HG02642 (cell line): Measurements from ENCODE around the gene GABPB1.

Experiments
- ATAC-seq: cut with Tn5 transposase; IDR thresholded peaks from one replicate; pipeline ENCODE4 v1.9.1; 2021; ENCODE audit warnings: mild to moderate bottlenecking; ENCODE audit not compliant: unreplicated experiment, poor library complexity

GABPB1 gene

DNA sequence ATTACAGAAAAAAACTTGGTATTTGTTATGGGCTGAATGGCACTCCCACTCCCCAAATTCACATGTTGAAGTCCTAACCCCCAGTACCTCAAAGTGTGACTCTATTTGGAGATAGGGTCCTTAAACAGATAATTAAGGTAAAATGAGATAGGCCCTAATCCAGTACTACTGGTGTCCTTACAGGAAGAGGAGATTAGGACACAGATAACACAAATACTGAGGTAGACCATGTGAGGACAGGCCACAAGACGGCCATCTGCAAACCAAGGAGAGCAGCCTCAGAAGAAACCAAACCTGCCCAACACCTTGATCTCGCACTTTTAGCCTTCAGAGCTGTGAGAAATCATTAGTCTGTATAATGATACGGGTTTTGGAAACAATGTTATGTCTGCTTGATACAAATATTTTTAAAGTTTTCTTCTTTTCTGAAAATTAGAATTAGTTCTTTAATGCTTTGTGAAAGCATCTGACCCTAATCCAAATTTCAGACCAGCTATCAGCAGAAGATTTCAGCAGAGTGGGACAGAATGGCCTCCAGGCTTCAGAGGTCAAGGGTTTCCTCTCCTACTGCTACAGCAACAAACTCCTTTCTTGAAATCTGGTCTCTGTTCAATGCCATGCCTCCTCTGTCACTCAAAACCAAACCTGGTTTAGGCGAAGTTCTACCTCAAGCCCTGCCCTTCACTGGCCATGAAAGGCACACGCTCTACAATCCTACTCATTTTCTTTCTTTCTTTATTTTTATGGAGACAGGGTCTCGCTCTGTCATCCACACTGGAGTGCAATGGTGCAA, 67.5 kb downstream of the GABPB1 start:
- ATAC-seq = no peak

DNA sequence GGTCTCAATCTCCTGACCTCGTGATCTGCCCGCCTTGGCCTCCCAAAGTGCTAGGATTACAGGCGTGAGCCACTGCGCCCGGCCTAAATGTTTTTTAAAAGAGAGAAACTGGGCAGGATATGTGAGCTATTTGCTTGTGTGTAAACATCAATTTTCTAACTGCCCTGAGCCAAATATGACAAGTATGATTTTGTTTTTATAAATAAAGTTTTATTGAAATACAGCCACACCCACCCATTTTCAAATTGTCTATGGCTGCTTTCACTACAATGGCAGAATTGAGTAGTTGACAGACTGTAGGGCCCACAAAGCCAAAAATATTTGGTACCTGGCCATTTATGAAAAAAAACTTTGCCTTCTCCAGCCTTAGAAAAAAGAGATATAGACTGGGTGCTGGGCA, 73.6 kb downstream of the GABPB1 start:
- ATAC-seq = no peak

DNA sequence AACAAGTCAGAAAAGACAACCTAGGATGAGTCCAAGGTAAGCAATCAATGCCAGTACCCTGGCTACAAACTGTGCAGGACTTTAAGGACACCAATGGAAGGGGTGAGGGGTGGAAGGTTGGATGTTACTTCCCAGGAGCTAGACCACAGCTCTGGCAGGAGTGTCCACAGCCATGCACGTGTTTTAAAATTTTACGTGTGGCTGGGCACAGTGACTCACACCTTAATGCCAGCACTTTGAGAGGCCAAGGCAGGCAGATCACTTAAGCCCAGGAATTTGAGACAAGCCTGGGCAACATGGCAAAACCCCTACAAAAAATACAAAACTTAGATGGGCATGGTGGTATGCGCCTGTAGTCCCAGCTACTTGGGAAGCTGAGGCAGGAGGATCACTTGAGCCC, 74.7 kb downstream of the GABPB1 start:
- ATAC-seq = no peak

DNA sequence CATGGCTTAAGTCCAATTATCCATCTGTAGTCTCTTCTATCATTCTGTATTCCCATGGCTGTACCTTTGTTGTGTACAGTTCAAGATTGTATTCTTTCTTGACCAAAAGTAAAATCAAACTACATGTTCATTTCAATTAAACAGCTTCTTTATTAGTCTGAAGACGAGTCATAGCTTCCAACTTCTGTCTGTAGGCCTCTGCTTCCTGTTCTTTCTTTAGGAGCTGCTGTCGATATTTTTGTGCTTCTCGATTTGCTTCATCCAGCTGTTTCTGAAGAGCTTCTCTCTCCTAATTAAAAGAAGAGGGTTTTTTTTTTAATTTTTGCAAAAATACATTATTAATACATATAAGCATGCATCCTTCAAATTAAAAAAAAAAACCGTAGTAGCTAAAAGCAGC, 76.5 kb downstream of the GABPB1 start:
- no peak for ATAC-seq

DNA sequence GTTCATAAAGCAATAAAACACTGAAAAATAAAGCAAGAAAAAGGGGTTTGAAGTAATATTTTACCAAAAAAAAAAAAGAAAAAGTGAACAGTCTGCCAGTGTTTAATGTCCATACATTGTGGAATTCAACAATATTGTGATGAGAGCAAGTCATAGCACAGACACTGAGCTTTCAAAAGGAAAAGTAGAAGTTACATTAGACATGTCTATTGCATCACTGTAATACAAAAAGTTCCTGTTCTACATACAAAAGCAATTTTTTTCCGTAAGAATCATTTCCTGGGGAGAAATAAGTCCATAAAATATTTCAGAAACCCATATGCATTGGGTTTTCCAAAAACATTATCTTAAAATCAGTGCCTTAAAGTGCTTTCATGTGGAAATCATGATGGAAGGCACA, 77.6 kb downstream of the GABPB1 start:
- no peak for ATAC-seq

DNA sequence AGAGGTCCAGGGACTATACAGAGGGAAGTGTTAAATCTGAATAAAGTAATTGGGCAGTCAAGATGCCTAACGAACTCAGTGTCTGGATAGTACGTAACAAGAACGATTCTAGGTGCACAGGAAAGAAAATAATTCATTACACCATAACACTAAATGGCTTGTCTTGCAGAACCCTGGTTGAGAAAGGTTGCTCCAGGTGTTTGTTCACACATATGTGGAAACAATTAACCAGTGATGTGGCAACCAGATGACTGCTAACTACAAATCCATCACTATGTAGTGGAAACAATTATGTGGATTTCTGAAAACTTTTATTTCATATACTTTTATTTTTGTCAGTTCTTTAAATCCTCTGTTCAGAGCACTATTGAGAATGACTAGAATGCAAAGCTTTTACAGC, 79.1 kb downstream of the GABPB1 start:
- ATAC-seq = no peak

DNA sequence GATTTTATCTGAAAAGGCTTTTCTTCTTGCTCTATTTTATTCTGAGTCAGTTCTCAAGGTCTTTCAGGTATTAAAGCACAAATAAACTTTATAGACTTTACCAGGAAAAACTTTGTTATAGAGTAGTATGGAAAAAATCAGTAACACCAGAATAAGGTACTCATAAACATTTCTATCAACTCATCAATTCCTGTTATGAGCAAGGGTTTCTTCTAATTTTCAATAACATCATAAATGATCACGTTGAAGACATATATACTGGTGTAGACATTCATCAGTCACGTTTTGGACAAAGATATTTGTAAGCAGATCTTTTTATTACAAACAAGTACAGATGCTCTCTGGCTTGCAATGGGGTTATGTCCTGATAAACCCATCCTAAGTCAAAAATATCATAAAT, 79.9 kb downstream of the GABPB1 start:
- no peak for ATAC-seq

DNA sequence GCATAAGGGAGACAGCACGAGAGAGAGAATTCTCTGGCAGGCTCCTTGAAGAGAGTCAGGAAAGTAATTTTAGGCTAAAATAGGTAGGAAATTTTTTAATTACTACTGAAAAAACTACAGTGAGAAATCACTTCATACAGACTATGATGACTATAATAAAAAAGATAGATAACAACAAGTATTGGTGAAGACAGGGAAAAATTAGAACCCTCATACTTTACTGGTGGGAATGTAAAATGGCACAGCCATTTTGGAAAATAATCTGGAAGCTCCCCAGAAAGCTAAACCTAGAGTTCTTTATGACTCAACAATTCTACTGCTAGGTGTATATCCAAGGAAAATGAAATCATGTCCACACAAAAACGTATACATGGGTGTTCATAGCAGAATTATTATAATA, 87.4 kb downstream of the GABPB1 start:
- ATAC-seq = no peak

DNA sequence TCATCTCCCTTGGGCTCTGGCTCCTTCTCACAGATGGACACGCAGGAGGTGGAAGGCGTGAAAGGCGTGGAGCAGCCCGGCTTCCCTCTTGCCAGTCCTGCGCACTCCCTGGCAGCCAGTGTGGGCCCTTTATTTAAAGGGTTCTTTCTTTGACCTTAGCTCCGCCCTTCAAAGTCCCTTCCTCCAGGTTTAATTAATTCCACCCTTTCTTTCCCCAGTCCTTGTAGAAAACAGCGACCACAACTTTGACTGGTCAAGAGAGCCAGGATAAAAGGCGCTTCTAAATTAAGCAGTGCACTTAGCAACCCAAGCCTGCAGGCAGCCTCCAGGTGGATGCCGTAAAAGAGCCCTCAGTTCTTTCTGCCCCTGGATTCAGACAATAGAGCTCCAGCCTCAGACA, 89.4 kb downstream of the GABPB1 start, which contains the start of gene HDC:
Gene HDC (minus strand): TSS at position 107 of the 400 bp plus-strand sequence. CDS start 103 bp downstream, at position 4.
- ATAC-seq = no peak

DNA sequence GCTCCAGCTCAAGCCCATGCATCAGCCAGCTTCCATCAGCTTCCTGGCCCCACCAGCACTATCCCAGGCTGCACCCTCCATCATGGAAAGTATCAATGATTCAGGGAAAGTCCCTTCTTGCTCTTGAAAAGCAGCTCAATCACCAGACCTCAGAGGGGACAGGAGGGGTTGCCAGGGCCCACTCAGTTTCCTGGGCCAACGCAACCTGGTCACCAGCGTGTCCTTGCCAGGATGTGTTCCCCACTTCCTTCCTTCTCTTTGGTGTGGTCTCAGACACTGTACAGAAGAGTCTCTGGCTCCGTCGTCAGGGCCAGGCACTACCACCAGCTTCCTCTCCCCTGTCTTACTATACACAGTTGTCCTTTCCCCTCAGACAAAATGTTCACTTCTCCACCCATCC, 92.5 kb downstream of the GABPB1 start:
- ATAC-seq = no peak

DNA sequence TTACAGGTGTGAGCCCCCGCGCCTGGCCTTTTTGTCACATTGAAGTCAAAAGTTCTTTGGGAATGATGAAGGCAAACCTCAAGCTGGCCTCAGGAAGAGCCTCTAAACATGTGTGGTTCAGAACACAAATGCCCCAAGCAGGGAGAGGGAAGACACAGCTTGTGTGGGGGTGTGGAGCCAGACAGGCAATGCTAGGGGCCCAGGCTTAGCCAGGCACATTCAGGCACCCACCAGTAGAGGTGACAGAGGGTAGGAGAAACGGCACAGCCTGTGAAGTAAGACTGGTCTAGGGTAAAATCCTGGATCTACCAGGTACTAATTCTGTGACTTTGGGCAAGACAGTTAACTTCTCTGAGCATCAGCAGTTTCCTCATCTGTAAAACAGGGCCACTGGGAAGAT, 93.0 kb downstream of the GABPB1 start:
- ATAC-seq = no peak

DNA sequence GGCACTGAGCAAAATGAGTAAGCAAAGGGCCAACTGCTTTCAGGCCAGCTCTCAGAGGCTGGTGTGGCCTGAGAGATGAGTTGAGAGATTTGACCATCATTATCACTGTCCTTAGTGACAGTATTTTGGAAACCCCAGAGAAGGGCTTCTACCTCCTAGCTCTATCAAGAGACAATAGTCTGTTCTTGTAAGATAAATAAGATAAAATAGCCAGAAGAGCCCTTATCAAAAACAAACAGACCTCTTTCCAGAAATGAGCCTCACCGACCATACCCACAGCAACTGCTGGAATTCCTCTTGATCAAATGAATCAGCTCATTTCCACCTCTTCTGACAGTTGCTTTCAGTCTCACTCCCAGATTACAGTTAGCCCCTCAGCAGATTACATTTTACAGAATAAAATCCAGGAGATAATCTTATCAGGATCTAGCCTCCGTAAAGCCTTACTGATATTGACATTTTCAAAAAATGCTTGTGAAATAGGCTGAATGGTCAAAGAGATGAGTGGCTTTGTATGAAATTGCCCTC, 94.0 kb downstream of the GABPB1 start:
- ATAC-seq = peak; percentile 32

DNA sequence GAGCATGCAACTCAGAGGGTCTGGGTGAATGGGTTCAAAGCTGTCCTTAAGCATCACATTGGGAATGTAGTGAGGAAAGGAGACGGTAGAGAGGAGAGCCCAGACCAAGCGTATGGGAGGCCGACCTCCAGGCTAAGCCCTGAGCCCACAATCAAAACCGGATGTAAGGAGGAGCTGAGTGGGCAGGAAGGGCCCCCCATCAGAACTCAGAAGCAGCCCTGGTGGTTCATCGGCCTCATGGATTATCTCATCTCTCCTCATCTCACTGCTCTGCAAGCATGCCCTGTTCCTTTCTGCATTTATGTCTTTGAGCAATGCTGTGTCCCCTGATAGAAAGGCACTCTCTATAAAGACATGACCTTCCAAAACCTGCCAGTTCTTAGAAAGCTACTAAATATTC, 95.7 kb downstream of the GABPB1 start:
- no peak for ATAC-seq

DNA sequence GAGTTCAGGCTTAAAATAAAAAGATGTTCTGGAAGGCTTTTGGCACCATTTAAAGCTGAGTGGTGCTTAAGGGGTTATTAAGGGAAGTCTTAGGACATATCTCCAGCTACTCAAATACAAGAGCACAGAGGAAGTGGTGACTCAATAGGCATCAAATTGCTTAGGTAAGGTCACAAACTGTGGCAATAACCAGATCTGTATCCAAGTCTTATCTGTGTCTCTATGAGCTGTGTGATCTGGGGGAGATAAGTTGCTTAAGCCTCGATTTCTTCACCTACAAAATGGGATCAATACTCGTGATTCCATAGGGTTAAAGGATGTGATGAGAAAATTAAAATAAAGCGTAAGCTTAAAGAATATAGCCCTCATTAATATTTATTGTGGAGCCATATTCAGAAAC, 97.1 kb downstream of the GABPB1 start:
- ATAC-seq = no peak

DNA sequence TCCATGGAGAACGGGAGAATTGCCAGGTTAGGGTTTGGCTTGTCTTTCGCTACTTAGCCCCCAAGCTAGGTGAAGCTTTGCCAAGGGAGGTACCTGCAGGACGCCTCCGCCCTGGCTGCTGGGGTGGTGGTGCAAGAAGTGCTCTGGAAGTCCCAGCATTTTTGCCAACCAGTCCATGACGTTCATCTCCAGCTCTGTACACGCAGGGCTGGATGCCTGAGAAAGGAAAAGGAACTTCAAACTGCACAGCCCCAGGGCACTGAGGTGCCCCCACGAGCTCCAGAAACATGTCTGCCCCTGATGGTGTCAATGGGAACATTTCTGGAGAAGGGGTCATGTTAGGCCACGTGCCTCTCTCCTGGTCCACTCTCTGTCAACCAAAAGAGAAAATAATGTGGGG, 97.7 kb downstream of the GABPB1 start:
- ATAC-seq = no peak

DNA sequence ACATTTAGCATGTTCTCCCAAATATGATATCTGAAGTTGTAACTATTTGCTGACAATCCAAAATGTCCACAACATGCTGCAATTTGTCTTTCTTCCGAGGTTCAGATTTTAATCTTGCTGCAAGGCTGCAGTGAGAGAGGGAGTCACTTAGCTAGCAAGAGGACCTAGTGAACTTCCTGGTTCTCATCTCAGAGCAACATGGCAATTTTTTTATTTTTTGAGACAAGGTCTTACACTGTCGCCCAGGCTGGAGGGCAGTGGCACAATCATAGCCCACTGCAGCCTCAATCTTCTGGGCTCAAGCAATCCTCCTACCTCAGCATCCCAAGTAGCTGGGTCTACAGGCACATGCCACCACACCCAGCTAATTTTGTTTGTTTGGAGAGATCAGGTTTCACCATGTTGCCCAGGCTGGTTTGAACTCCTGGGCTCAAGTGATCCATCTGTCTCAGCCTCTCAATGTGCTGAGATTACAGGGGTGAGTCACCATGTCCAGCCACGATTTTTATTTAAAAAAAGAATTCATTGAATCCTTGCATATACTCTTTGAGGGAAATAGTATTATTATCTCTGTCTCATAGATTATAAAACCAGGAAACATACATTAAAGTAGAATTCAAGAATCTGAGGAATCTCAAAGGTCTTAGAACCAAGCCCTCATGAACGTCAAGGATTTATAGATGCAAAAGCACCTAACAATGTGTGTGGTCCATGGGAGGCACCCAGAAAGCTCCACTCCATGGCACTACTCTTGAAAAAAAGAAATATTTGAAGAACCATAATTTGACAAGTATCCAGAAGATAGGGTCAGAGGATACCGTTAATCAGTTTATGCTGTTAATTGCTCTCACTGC, 98.6 kb downstream of the GABPB1 start:
- no peak for ATAC-seq

DNA sequence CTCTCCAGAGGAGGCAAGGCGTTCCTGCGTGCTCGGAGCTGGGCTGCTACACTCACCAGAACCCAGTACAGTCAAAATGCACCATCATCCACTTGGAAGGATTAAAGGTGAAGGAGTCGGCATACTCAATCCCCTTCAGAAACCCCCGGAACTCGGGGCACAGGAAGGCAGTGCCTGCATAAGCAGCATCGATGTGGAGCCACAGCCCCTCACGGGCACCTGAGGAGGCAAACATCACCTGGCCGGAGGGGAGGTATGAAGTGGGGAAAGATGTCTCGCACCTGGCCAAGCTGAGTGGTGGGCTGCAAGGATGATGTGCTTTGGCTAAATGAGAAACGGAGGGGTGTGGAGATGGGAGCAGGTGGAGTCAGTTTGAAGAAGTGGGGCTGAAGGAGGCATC, 102.4 kb downstream of the GABPB1 start:
- no peak for ATAC-seq

DNA sequence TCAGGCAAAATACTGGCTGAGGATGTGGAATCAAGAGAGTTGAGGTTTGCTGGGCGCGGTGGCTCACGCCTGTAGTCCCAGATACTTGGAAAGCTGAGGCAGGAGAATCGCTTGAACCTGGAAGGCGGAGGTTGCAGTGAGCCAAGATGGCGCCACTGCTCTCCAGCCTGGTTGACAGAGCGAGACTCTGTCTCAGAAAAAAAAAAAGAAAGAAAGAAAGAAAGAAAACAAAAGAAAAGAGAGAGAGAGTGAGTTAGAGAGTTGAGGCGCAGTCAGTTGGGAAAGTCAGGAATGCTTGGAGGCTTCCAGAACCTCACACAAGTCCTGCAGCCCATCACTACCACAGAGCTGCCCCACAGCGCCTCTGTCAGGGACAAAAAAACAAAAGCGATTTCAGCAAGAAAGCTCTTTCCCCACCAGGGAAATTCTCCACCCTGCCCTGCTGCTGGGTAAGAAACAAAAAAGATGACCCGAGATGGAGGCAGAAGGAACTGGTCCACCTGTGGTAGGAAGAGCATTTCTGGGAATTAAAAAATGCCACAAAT, 103.3 kb downstream of the GABPB1 start:
- ATAC-seq = no peak

DNA sequence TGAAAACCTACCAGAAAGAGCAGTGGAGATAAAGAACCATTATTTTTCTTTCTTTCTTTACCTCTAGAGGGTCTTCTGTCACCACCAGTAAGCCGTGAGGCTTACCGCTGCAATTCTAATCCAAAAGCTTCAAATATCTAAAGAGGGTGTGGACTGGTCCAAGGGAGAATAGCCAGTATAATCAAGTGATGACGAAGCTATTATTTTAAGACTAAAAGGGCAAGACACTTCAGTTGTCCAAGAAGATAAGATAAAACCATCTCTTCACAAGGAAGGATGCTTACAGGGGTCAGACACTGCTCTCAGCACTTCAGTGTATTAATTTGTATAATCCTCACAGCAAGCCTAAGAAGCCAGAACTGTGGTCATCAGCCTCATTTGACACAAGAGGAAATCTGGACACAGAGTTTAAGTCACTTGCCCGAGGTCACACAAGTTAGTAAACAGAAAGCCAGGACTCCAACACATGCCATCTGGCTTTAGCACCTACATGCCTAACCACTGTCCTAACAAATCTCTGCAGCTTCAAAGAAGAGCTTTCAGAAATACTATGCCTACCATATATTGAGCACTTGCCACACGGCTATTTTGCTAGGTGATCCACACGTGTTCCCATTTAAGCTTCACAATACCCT, 104.1 kb downstream of the GABPB1 start:
- no peak for ATAC-seq

DNA sequence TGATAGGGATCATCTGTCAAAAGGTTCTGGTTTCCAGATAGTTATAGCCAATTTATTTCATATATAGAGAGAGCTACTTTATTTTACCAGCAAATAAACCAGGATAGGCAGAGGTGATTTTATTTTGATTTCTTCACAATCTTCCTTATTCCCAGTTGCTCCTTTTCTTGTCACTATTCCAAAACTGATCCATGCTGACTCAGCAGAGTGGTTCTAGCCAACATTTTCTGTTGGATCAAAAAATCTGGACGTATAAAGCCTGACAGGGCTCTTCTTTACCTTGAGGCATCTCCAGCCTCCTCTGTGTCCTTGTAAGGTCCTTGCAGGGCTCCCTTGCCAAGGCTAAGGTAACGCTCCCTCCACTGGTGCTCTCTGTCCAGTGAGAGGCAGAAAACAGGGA, 105.3 kb downstream of the GABPB1 start:
- ATAC-seq = no peak
